Measurements from ENCODE around the gene IL12RB2. TPM values are rescaled to one million over a fixed set of nuclear protein-coding genes. Genes with fewer than 3 reads are reported as not detected.

Gene IL12RB2
- polyA plus RNA-seq (2013, experiment 1 of 2), result not detected
- polyA plus RNA-seq (2013, experiment 2 of 2), result not detected

- no peak within 1 kb of the TSS for H3K27ac ChIP-seq (ENCODE audit: low read length, poor library complexity, severe bottlenecking)
- no peak within 1 kb of the TSS for H4K91ac ChIP-seq (ENCODE audit: low read length)
- H3K36me3 ChIP-seq (ENCODE audit: control insufficient read depth in 1 of 2, insufficient read depth in 2 of 2, low read depth in 1 of 2, low read length in 2 of 2), result no peaks in the 10 kb centered on the region
- no peak within 1 kb of the TSS for H2BK12ac ChIP-seq (ENCODE audit: low read length in 2 of 2)
- H2BK120ac ChIP-seq (ENCODE audit: low read depth, low read length), result no peak within 1 kb of the TSS
- no peak within 1 kb of the TSS for H3K9ac ChIP-seq (ENCODE audit: low read length)
- H2BK15ac ChIP-seq (ENCODE audit: low read depth, poor library complexity, severe bottlenecking), result no peak within 1 kb of the TSS
- H3K27me3 ChIP-seq (ENCODE audit: control insufficient read depth in 1 of 2, insufficient read depth in 1 of 2, low read length in 2 of 2), result peaks cover 14 to 26% of the 10 kb centered on the region in 2 experiments
- WGBS, result 7% methylated on average over 60 of the region's 75 CpGs
- no peak within 1 kb of the TSS for H2BK5ac ChIP-seq (ENCODE audit: low read depth, low read length, poor library complexity, severe bottlenecking)
- H3K4me1 ChIP-seq (ENCODE audit: control insufficient read depth, insufficient read depth, low read depth, low read length), result peaks cover 11% of the 10 kb centered on the region
- no peaks in the 10 kb centered on the region for H3K79me1 ChIP-seq (replicated peaks; ENCODE audit: low read length, poor library complexity, severe bottlenecking)
- peak within 1 kb of the TSS in 1 of 2 experiments; percentile 38 for H3K14ac ChIP-seq (ENCODE audit: low read length in 2 of 2)
- H4K8ac ChIP-seq (ENCODE audit: low read length), result no peak within 1 kb of the TSS
- DNase-seq, result no peak
- H3K23ac ChIP-seq (ENCODE audit: low read length in 2 of 2), result no peak within 1 kb of the TSS
- peak within 1 kb of the TSS in 1 of 2 experiments; percentile 33 for H3K18ac ChIP-seq (ENCODE audit: low read depth in 1 of 2, low read length in 2 of 2)
- H3K4me3 ChIP-seq (ENCODE audit: insufficient read depth in 1 of 2, low read depth in 1 of 2, low read length in 2 of 2), result peak within 1 kb of the TSS; percentile 50 to 69
- peak within 1 kb of the TSS; percentile 98 for H3K4me2 ChIP-seq (ENCODE audit: low read length, poor library complexity, severe bottlenecking)
- H3K4ac ChIP-seq (ENCODE audit: low read depth in 1 of 2, low read length in 2 of 2), result no peak within 1 kb of the TSS
- H2AK5ac ChIP-seq (ENCODE audit: low read length, severe bottlenecking), result no peak within 1 kb of the TSS
- no peaks in the 10 kb centered on the region for H3K9me3 ChIP-seq (ENCODE audit: control insufficient read depth, low read length)
- peak within 1 kb of the TSS; percentile 21 for H2AFZ ChIP-seq (ENCODE audit: low read depth, low read length)
Observed at GRCh38 chr1:67307251-67308060, at the start of gene IL12RB2. Gene IL12RB2, plus strand, starts transcription at chr1:67307873. Its CDS starts 12,496 bp downstream, at chr1:67320369.

- Histone ChIP-seq H3K4me1 (ENCODE audit: control insufficient read depth, insufficient read depth, low read depth, low read length) (no peaks in the 10 kb centered on the region), H3K23ac (ENCODE audit: low read length in 2 of 2) (no peak overlapping the region), H3K4me3 (ENCODE audit: insufficient read depth in 1 of 2, low read depth in 1 of 2, low read length in 2 of 2) (no peak overlapping the region), H3K4ac (ENCODE audit: low read depth in 1 of 2, low read length in 2 of 2) (no peak overlapping the region), H2BK15ac (ENCODE audit: low read depth, poor library complexity, severe bottlenecking) (no peak overlapping the region), H3K9ac (ENCODE audit: low read length) (no peak overlapping the region), H3K36me3 (ENCODE audit: control insufficient read depth in 1 of 2, insufficient read depth in 2 of 2, low read depth in 1 of 2, low read length in 2 of 2) (no peaks in the 10 kb centered on the region), H3K27ac (ENCODE audit: low read length, poor library complexity, severe bottlenecking) (no peak overlapping the region), H2BK12ac (ENCODE audit: low read length in 2 of 2) (no peak overlapping the region), H3K9me3 (ENCODE audit: control insufficient read depth, low read length) (no peaks in the 10 kb centered on the region), H4K8ac (ENCODE audit: low read length) (no peak overlapping the region), H3K4me2 (ENCODE audit: low read length, poor library complexity, severe bottlenecking) (no peak overlapping the region), H4K91ac (ENCODE audit: low read length) (no peak overlapping the region), H2AFZ (ENCODE audit: low read depth, low read length) (no peak overlapping the region), H2AK5ac (ENCODE audit: low read length, severe bottlenecking) (no peak overlapping the region), H3K27me3 (ENCODE audit: control insufficient read depth in 1 of 2, insufficient read depth in 1 of 2, low read length in 2 of 2) (no peaks in the 10 kb centered on the region), H3K14ac (ENCODE audit: low read length in 2 of 2) (no peak overlapping the region), H2BK120ac (ENCODE audit: low read depth, low read length) (no peak overlapping the region), H2BK5ac (ENCODE audit: low read depth, low read length, poor library complexity, severe bottlenecking) (no peak overlapping the region), H3K79me1 (replicated peaks; ENCODE audit: low read length, poor library complexity, severe bottlenecking) (no peaks in the 10 kb centered on the region), H3K18ac (ENCODE audit: low read depth in 1 of 2, low read length in 2 of 2) (no peak overlapping the region)
- 56% methylated on average over 3 of the region's 4 CpGs for WGBS
- DNase-seq, result no peak
Observed at GRCh38 chr1:67261680-67262079, 46.0 kb upstream of the IL12RB2 start.

GRCh38 chr1:67262735-67263134 is 44.9 kb upstream of the IL12RB2 start:
- DNase-seq, result no peak
- no peak overlapping the region for H3K18ac ChIP-seq (ENCODE audit: low read depth in 1 of 2, low read length in 2 of 2)
- no peak overlapping the region for H3K4ac ChIP-seq (ENCODE audit: low read depth in 1 of 2, low read length in 2 of 2)
- no peak overlapping the region for H2BK12ac ChIP-seq (ENCODE audit: low read length in 2 of 2)
- H3K79me1 ChIP-seq (replicated peaks; ENCODE audit: low read length, poor library complexity, severe bottlenecking), result no peaks in the 10 kb centered on the region
- no peak overlapping the region for H3K4me2 ChIP-seq (ENCODE audit: low read length, poor library complexity, severe bottlenecking)
- H3K9me3 ChIP-seq (ENCODE audit: control insufficient read depth, low read length), result no peaks in the 10 kb centered on the region
- H2BK120ac ChIP-seq (ENCODE audit: low read depth, low read length), result no peak overlapping the region
- no peak overlapping the region for H3K23ac ChIP-seq (ENCODE audit: low read length in 2 of 2)
- no peak overlapping the region for H3K27ac ChIP-seq (ENCODE audit: low read length, poor library complexity, severe bottlenecking)
- H3K14ac ChIP-seq (ENCODE audit: low read length in 2 of 2), result no peak overlapping the region
- H4K8ac ChIP-seq (ENCODE audit: low read length), result no peak overlapping the region
- H3K27me3 ChIP-seq (ENCODE audit: control insufficient read depth in 1 of 2, insufficient read depth in 1 of 2, low read length in 2 of 2), result no peaks in the 10 kb centered on the region
- no peak overlapping the region for H2BK5ac ChIP-seq (ENCODE audit: low read depth, low read length, poor library complexity, severe bottlenecking)
- no peak overlapping the region for H4K91ac ChIP-seq (ENCODE audit: low read length)
- no peak overlapping the region for H3K4me3 ChIP-seq (ENCODE audit: insufficient read depth in 1 of 2, low read depth in 1 of 2, low read length in 2 of 2)
- no peak overlapping the region for H2BK15ac ChIP-seq (ENCODE audit: low read depth, poor library complexity, severe bottlenecking)
- no peaks in the 10 kb centered on the region for H3K36me3 ChIP-seq (ENCODE audit: control insufficient read depth in 1 of 2, insufficient read depth in 2 of 2, low read depth in 1 of 2, low read length in 2 of 2)
- no peaks in the 10 kb centered on the region for H3K4me1 ChIP-seq (ENCODE audit: control insufficient read depth, insufficient read depth, low read depth, low read length)
- no peak overlapping the region for H2AK5ac ChIP-seq (ENCODE audit: low read length, severe bottlenecking)
- no peak overlapping the region for H2AFZ ChIP-seq (ENCODE audit: low read depth, low read length)
- no peak overlapping the region for H3K9ac ChIP-seq (ENCODE audit: low read length)
- 60% methylated on average over 1 of the region's 5 CpGs for WGBS

GRCh38 chr1:67264152-67264551 is 43.5 kb upstream of the IL12RB2 start:
- H3K4me3 ChIP-seq (ENCODE audit: insufficient read depth in 1 of 2, low read depth in 1 of 2, low read length in 2 of 2), result no peak overlapping the region
- H3K36me3 ChIP-seq (ENCODE audit: control insufficient read depth in 1 of 2, insufficient read depth in 2 of 2, low read depth in 1 of 2, low read length in 2 of 2), result no peaks in the 10 kb centered on the region
- no peak overlapping the region for H2AK5ac ChIP-seq (ENCODE audit: low read length, severe bottlenecking)
- no peak overlapping the region for H2BK120ac ChIP-seq (ENCODE audit: low read depth, low read length)
- DNase-seq, result no peak
- H3K14ac ChIP-seq (ENCODE audit: low read length in 2 of 2), result no peak overlapping the region
- H2AFZ ChIP-seq (ENCODE audit: low read depth, low read length), result no peak overlapping the region
- no peaks in the 10 kb centered on the region for H3K9me3 ChIP-seq (ENCODE audit: control insufficient read depth, low read length)
- H3K4me2 ChIP-seq (ENCODE audit: low read length, poor library complexity, severe bottlenecking), result no peak overlapping the region
- H3K4me1 ChIP-seq (ENCODE audit: control insufficient read depth, insufficient read depth, low read depth, low read length), result no peaks in the 10 kb centered on the region
- H3K9ac ChIP-seq (ENCODE audit: low read length), result no peak overlapping the region
- H3K4ac ChIP-seq (ENCODE audit: low read depth in 1 of 2, low read length in 2 of 2), result no peak overlapping the region
- no peak overlapping the region for H2BK5ac ChIP-seq (ENCODE audit: low read depth, low read length, poor library complexity, severe bottlenecking)
- no peak overlapping the region for H2BK15ac ChIP-seq (ENCODE audit: low read depth, poor library complexity, severe bottlenecking)
- H3K27ac ChIP-seq (ENCODE audit: low read length, poor library complexity, severe bottlenecking), result no peak overlapping the region
- H2BK12ac ChIP-seq (ENCODE audit: low read length in 2 of 2), result no peak overlapping the region
- no peak overlapping the region for H4K8ac ChIP-seq (ENCODE audit: low read length)
- no peak overlapping the region for H4K91ac ChIP-seq (ENCODE audit: low read length)
- no peak overlapping the region for H3K23ac ChIP-seq (ENCODE audit: low read length in 2 of 2)
- H3K27me3 ChIP-seq (ENCODE audit: control insufficient read depth in 1 of 2, insufficient read depth in 1 of 2, low read length in 2 of 2), result no peaks in the 10 kb centered on the region
- no peaks in the 10 kb centered on the region for H3K79me1 ChIP-seq (replicated peaks; ENCODE audit: low read length, poor library complexity, severe bottlenecking)
- H3K18ac ChIP-seq (ENCODE audit: low read depth in 1 of 2, low read length in 2 of 2), result no peak overlapping the region

Data from mesenchymal stem cell (in vitro differentiated cells and primary cell).